ENCODE data around the gene ARHGAP9.

GRCh38 chr12:57500213-57500612 lies 20.5 kb upstream of the ARHGAP9 start:
- TF ChIP-seq CTCF (IDR thresholded peaks at IDR 0.05) (no peak), POLR2A (IDR thresholded peaks at IDR 0.05) (no peak), EP300 (IDR thresholded peaks at IDR 0.05) (no peak)

Data from tibial nerve (tissue), 4 donors.